H1 (cell line): Measurements from ENCODE around the gene METTL6. TPM values are rescaled to one million over a fixed set of nuclear protein-coding genes. Genes with fewer than 3 reads are reported as not detected.

ENCODE experiments used
- CEBPB ChIP-seq: IDR thresholded peaks from 2 replicates; pipeline ENCODE4 v1.6.1; 2012; ENCODE audit warnings: low read depth, low read length
- CHD1 ChIP-seq: IDR thresholded peaks from 2 replicates; pipeline ENCODE4 v1.6.1; 2012; ENCODE audit warnings: low read depth, low read length, improper control_type of control experiment
- CHD2 ChIP-seq: IDR thresholded peaks from 2 replicates; pipeline ENCODE4 v1.6.1; 2012; ENCODE audit warnings: low read length, improper control_type of control experiment
- CTBP2 ChIP-seq: IDR thresholded peaks from 2 replicates; pipeline ENCODE4 v1.7.0; 2011; ENCODE audit warnings: borderline replicate concordance, mild to moderate bottlenecking, moderate library complexity, mixed read lengths, low read length; ENCODE audit not compliant: insufficient read depth, insufficient read length
- EGR1 ChIP-seq: IDR thresholded peaks from 2 replicates; pipeline ENCODE4 v1.6.1; 2011; ENCODE audit warnings: low read depth, low read length, borderline replicate concordance
- FOSL1 ChIP-seq: IDR thresholded peaks from 2 replicates; pipeline ENCODE4 v1.6.1; 2011; ENCODE audit warnings: mild to moderate bottlenecking, low read depth, low read length, moderate library complexity; ENCODE audit not compliant: insufficient read depth
- GABPA ChIP-seq: IDR thresholded peaks from 2 replicates; pipeline ENCODE4 v1.6.1; 2011; ENCODE audit warnings: mild to moderate bottlenecking, low read length, moderate library complexity, borderline replicate concordance; ENCODE audit not compliant: insufficient read depth
- JUN ChIP-seq: IDR thresholded peaks from 2 replicates; pipeline ENCODE4 v1.6.1; 2011; ENCODE audit warnings: low read depth, mild to moderate bottlenecking, improper control_type of control experiment, low read length
- MAFK ChIP-seq: IDR thresholded peaks from 2 replicates; pipeline ENCODE4 v1.6.1; 2012; ENCODE audit warnings: low read depth, mild to moderate bottlenecking, improper control_type of control experiment, low read length
- NRF1 ChIP-seq: IDR thresholded peaks from 2 replicates; pipeline ENCODE4 v1.6.1; 2011; ENCODE audit warnings: mild to moderate bottlenecking, low read depth, low read length, improper control_type of control experiment
- RXRA ChIP-seq: IDR thresholded peaks from 2 replicates; pipeline ENCODE4 v1.6.1; 2011; ENCODE audit warnings: low read depth, mild to moderate bottlenecking, low read length, moderate library complexity; ENCODE audit not compliant: insufficient read depth
- SIRT6 ChIP-seq: IDR thresholded peaks from one replicate; pipeline ENCODE4 v1.7.1; 2012; ENCODE audit warnings: low read length, inconsistent platforms
- SIX5 ChIP-seq: IDR thresholded peaks from 2 replicates; pipeline ENCODE4 v1.6.1; 2011; ENCODE audit warnings: mild to moderate bottlenecking, low read depth, low read length
- SP1 ChIP-seq: IDR thresholded peaks from 2 replicates; pipeline ENCODE4 v1.6.1; 2011; ENCODE audit warnings: low read depth, low read length
- SP2 ChIP-seq: IDR thresholded peaks from 2 replicates; pipeline ENCODE4 v1.6.1; 2012; ENCODE audit warnings: mild to moderate bottlenecking, low read length, inconsistent platforms
- SRF ChIP-seq: IDR thresholded peaks from 2 replicates; pipeline ENCODE4 v1.6.1; 2011; ENCODE audit warnings: mild to moderate bottlenecking, low read depth, low read length, moderate library complexity
- TBP ChIP-seq: IDR thresholded peaks from 2 replicates; pipeline ENCODE4 v1.6.1; 2011; ENCODE audit warnings: low read depth, low read length, improper control_type of control experiment
- polyA plus RNA-seq, 7 experiments: library from polyadenylated mRNA; depleted of rRNA in 3 of 7; stranded (reverse) in 5 of 7; unstranded in 2 of 7; fragments of >200 nt in 5 of 7; fragments of 200-250 nt in 2 of 7; gene quantifications; 1 replicate in 5 of 7; 2 replicates in 1 of 7; 4 replicates in 1 of 7; pipeline versions ENCODE4 v1.2.1 to v1.2.3, GENCODE V29; 2011 to 2013; ENCODE audit warnings: missing spikeins in 2 of 7, mixed read lengths in 2 of 7
- total RNA-seq: library from RNA; stranded (reverse); fragmentation: NEBNext Ultra II Directional; extraction: Animal tissue kit (Norgen Biotek cat#: 25700); gene quantifications from 2 replicates; pipeline ENCODE4 v1.2.1, GENCODE V29; 2021
- TF ChIP-seq, protein P1 (sequence below), 3 experiments: IDR thresholded peaks; 1 replicate in 2 of 3; 2 replicates in 1 of 3; pipeline versions ENCODE4 v1.5.1 to v1.6.1; 2011; ENCODE audit warnings: low read length in 3 of 3, mild to moderate bottlenecking in 3 of 3, inconsistent platforms in 2 of 3, low read depth in 1 of 3, moderate library complexity in 1 of 3; ENCODE audit not compliant: insufficient read depth in 1 of 3; ENCODE audit errors: control extremely low read depth in 1 of 3
- TF ChIP-seq, protein P2 (sequence below): IDR thresholded peaks from 2 replicates; pipeline ENCODE4 v1.6.1; 2012; ENCODE audit warnings: inconsistent platforms

The METTL6 gene
- total and polyA plus RNA-seq, 2 of the 8 experiments (the other 6 are each of a cell fraction or from before 2014, with no cell fraction given), result 18.4 to 20.0 TPM

DNA sequence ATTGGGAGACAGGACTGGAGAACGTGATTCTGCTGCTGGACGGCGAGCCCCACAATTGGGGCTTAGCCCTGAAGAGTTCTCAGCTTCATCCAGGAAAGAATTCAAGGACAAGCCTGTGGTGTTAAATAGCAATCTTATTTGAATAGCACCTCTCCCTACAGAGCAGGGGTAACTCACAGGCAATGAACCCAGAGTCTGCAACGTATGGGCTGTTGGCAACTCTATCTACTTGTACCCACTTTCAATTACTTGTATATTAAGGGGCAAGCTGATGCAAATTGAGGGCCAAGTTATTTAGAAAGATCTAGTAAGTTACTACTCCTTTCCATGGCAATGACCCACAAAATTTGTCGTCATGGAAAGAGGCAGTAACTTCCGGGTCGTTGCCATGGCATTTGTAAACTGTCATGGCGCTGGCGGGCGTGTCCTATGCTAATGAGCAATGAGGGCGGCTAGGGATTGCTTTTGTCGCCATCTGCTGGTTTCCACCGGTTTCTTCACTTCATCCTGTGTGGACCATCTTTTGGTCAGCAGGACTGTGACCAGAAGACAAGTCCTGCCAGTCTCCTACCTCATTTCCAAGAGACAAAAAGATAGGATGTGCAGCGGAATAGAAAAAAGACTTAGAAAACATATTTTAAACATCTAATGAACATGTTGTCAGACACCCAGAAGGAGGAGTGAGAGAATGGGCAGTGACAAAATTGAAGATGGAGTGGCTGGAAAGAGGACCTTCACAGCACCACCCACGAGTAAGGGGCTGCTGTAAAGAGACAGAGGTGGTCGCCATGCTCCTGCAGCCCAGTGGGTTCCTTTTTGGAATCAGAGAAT is 49.2 kb downstream of the METTL6 start (continued):
- TF ChIP-seq RXRA (no peak), FOSL1 (no peak), SP2 (no peak), TBP (no peak), SIRT6 (no peak), CTBP2 (no peak), MAFK (no peak), SIX5 (no peak), NRF1 (no peak), CHD1 (no peak), GABPA (peak; percentile 87; the same call in 1 of the 2 replicates), CHD2 (peak; percentile 87), CEBPB (no peak), EGR1 (no peak), JUN (no peak), SRF (peak; percentile 21; the same call in 1 of the 2 replicates), SP1 (peak; percentile 70; the same call in 1 of the 2 replicates)
- TF ChIP-seq, protein P1, sequence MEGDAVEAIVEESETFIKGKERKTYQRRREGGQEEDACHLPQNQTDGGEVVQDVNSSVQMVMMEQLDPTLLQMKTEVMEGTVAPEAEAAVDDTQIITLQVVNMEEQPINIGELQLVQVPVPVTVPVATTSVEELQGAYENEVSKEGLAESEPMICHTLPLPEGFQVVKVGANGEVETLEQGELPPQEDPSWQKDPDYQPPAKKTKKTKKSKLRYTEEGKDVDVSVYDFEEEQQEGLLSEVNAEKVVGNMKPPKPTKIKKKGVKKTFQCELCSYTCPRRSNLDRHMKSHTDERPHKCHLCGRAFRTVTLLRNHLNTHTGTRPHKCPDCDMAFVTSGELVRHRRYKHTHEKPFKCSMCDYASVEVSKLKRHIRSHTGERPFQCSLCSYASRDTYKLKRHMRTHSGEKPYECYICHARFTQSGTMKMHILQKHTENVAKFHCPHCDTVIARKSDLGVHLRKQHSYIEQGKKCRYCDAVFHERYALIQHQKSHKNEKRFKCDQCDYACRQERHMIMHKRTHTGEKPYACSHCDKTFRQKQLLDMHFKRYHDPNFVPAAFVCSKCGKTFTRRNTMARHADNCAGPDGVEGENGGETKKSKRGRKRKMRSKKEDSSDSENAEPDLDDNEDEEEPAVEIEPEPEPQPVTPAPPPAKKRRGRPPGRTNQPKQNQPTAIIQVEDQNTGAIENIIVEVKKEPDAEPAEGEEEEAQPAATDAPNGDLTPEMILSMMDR (IDR thresholded peaks at IDR 0.05; ENCODE audit: control extremely low read depth in 1 of 3, insufficient read depth in 1 of 3, low read depth in 1 of 3, low read length in 3 of 3), result peak; percentile 67 to 86 (median 81)
- TF ChIP-seq, protein P2, sequence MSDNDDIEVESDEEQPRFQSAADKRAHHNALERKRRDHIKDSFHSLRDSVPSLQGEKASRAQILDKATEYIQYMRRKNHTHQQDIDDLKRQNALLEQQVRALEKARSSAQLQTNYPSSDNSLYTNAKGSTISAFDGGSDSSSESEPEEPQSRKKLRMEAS, result no peak
